GM12878 (cell line): ENCODE measurements around the gene CXCL13. TPM values are rescaled to one million over a fixed set of nuclear protein-coding genes. Genes with fewer than 3 reads are reported as not detected.

Experiments used
- ATAC-seq: fragments of 200-7000 bp; cut with Tn5 transposase; 3 replicates; pipeline ENCODE4 v1.9.1; 2020; ENCODE audit warnings: mild to moderate bottlenecking, moderate library complexity
- BruUV-seq: library from RNA; stranded (reverse); fragments of 400-500 nt; replicated peaks from 2 replicates; lab custom pipeline; 2021; lab: Mats Ljungman, UMichigan
- CTCF ChIA-PET: fragments of 300-600 bp; sonication (Branson Sonifier 250); formaldehyde crosslinking; extraction: SDS; loops from one replicate; lab custom pipeline; 2021; ENCODE audit warnings: inconsistent platforms; lab: Yijun Ruan, JAX
- POLR2A ChIA-PET: fragments of 350-600 bp; formaldehyde crosslinking; extraction: SDS; loops from one replicate; lab custom pipeline; 2021; ENCODE audit warnings: inconsistent platforms; lab: Charles Lee
- RAD21 ChIA-PET: fragments of 300-600 bp; sonication (Branson Sonifier 250); formaldehyde crosslinking; loops from one replicate; lab custom pipeline; 2023; ENCODE audit warnings: antibody characterized with exemption; ENCODE audit not compliant: unreplicated experiment; lab: Charles Lee
- SMC1A ChIA-PET: fragments of 300-600 bp; sonication (Branson Sonifier 250); formaldehyde crosslinking; loops from one replicate; lab custom pipeline; 2023; ENCODE audit not compliant: unreplicated experiment, uncharacterized antibody; lab: Charles Lee
- DNase-seq: peaks from one replicate; pipeline ENCODE4 v3.0.0-alpha.2; 2011; ENCODE audit warnings: low read depth, low spot score
- FAIRE-seq: peaks from 3 replicates; lab custom pipeline; 2011; peaks lifted over from hg19 to GRCh38; lab: Jason Lieb, UNC
- H2AFZ ChIP-seq: 2 replicates; pipeline ENCODE4 v1.6.0; 2011; ENCODE audit warnings: low read depth, low read length, control low read depth; ENCODE audit not compliant: control insufficient read depth
- H3K27ac ChIP-seq: 2 replicates; pipeline ENCODE4 v1.5.1; 2011; ENCODE audit warnings: control low read depth; ENCODE audit not compliant: control insufficient read depth, insufficient read depth
- H3K27me3 ChIP-seq, 2 experiments: replicated peaks in 1 of 2; 2 replicates each; pipeline versions ENCODE4 v1.6.0 to v1.6.1; 2011; ENCODE audit warnings: low read length in 1 of 2; ENCODE audit not compliant: control insufficient read depth in 2 of 2, insufficient read depth in 2 of 2
- H3K36me3 ChIP-seq, 2 experiments: 2 replicates each; pipeline ENCODE4 v1.5.1; 2011; ENCODE audit warnings: low read length in 1 of 2; ENCODE audit not compliant: control insufficient read depth in 2 of 2, insufficient read depth in 2 of 2
- H3K4me1 ChIP-seq: 2 replicates; pipeline ENCODE4 v1.6.1; 2011; ENCODE audit warnings: mild to moderate bottlenecking, low read length, moderate library complexity, mixed read lengths; ENCODE audit not compliant: control insufficient read depth, insufficient read depth
- H3K4me2 ChIP-seq: 2 replicates; pipeline ENCODE4 v1.6.0; 2011; ENCODE audit warnings: control low read depth; ENCODE audit not compliant: control insufficient read depth, insufficient read depth
- H3K4me3 ChIP-seq: fragments of 200-600 bp; sonication (generic); 2 replicates; pipeline ENCODE4 v1.5.1; 2016
- H3K79me2 ChIP-seq: 2 replicates; pipeline ENCODE4 v1.6.0; 2011; ENCODE audit warnings: low read length; ENCODE audit not compliant: control insufficient read depth, insufficient read depth
- H3K9ac ChIP-seq: 2 replicates; pipeline ENCODE4 v1.8.0; 2011; ENCODE audit warnings: low read length, control low read depth, mixed read lengths; ENCODE audit not compliant: control insufficient read depth, insufficient read depth
- H3K9me3 ChIP-seq: replicated peaks from 3 replicates; pipeline ENCODE4 v1.5.1; 2011; ENCODE audit warnings: mild to moderate bottlenecking, low read length; ENCODE audit not compliant: control insufficient read depth, insufficient read depth
- H4K20me1 ChIP-seq: 2 replicates; pipeline ENCODE4 v1.6.0; 2011; ENCODE audit not compliant: control insufficient read depth, insufficient read depth
- EGR1 ChIP-seq, 2 experiments: IDR thresholded peaks; 1 replicate in 1 of 2; 2 replicates in 1 of 2; pipeline ENCODE4 v1.6.1; 2011 to 2012; ENCODE audit warnings: low read depth in 2 of 2, low read length in 2 of 2, borderline replicate concordance in 1 of 2, mild to moderate bottlenecking in 1 of 2, moderate library complexity in 1 of 2
- FOXK2 ChIP-seq: fragments of 450-650 bp; IDR thresholded peaks from 2 replicates; pipeline ENCODE4 v1.6.1; 2017; ENCODE audit warnings: mild to moderate bottlenecking, moderate library complexity
- KAT2A ChIP-seq: conservative IDR thresholded peaks from 2 replicates; pipeline ENCODE4 v1.6.1; 2011; ENCODE audit warnings: low read depth, low read length; ENCODE audit not compliant: control insufficient read depth
- MEF2B ChIP-seq: fragments of 450-650 bp; IDR thresholded peaks from 2 replicates; pipeline ENCODE4 v1.6.1; 2018; ENCODE audit warnings: mild to moderate bottlenecking, moderate library complexity; ENCODE audit not compliant: partially characterized antibody, poor library complexity, severe bottlenecking
- RUNX3 ChIP-seq: IDR thresholded peaks from 2 replicates; pipeline ENCODE4 v1.6.1; 2012; ENCODE audit warnings: low read length, inconsistent platforms
- SMAD5 ChIP-seq: IDR thresholded peaks from 2 replicates; pipeline ENCODE4 v1.6.1; 2016; ENCODE audit warnings: antibody characterized with exemption, low read depth
- SMARCA5 ChIP-seq: fragments of 450-650 bp; IDR thresholded peaks from 2 replicates; pipeline ENCODE4 v1.6.1; 2017; ENCODE audit warnings: mild to moderate bottlenecking
- SUPT20H ChIP-seq: IDR thresholded peaks from 2 replicates; pipeline ENCODE4 v1.6.1; 2011; ENCODE audit warnings: low read depth, mild to moderate bottlenecking, low read length, moderate library complexity, borderline replicate concordance; ENCODE audit not compliant: control insufficient read depth
- TBL1XR1 ChIP-seq: IDR thresholded peaks from 2 replicates; pipeline ENCODE4 v1.6.1; 2012; ENCODE audit warnings: low read depth, low read length, improper control_type of control experiment
- WRNIP1 ChIP-seq: IDR thresholded peaks from 2 replicates; pipeline ENCODE4 v1.6.1; 2011; ENCODE audit warnings: low read depth, low read length, improper control_type of control experiment, borderline replicate concordance
- ZNF207 ChIP-seq: fragments of 450-650 bp; IDR thresholded peaks from 2 replicates; pipeline ENCODE4 v1.6.1; 2014; ENCODE audit warnings: antibody characterized with exemption, mild to moderate bottlenecking, borderline replicate concordance
- ZNF622 ChIP-seq: fragments of 450-650 bp; IDR thresholded peaks from 2 replicates; pipeline ENCODE4 v1.6.1; 2017; ENCODE audit warnings: mild to moderate bottlenecking, inconsistent platforms
- WGBS: methylation state at CpG from one replicate; pipeline ENCODE4 v1.1.6; 2016; ENCODE audit warnings: low lambda C conversion rate; ENCODE audit not compliant: insufficient replicate concordance, insufficient coverage; ENCODE audit errors: missing lambda C conversion rate; 5-methylcytosine and 5-hydroxymethylcytosine counted together
- in situ Hi-C: fragments of 300-500 bp; cut with MboI; formaldehyde crosslinking; loops from 9 replicates; pipeline ENCODE4 v1.14.3; 2018; ENCODE audit warnings: mixed read lengths
- intact Hi-C: fragments of 100-400 bp; cut with micrococcal nuclease; formaldehyde crosslinking; loops from one replicate; pipeline ENCODE4 v1.14.2; 2022; ENCODE audit not compliant: unreplicated experiment
- polyA plus RNA-seq, 11 experiments: library from polyadenylated mRNA; depleted of rRNA in 4 of 11; unstranded in 6 of 11; stranded (reverse) in 5 of 11; fragments of >200 nt; fragmentation: Nextera tagmentation in 4 of 11; fragmentation: Illumina TruSeq in 1 of 11; extraction: Ambion mirVana in 4 of 11; extraction: Trizol in 1 of 11; gene quantifications; 1 replicate in 1 of 11; 2 replicates in 10 of 11; pipeline versions ENCODE4 v1.2.1 to v1.2.3, GENCODE V29; 2011 to 2016; ENCODE audit warnings: inconsistent platforms in 2 of 11, missing spikeins in 2 of 11, low read depth in 1 of 11
- total RNA-seq, 4 experiments: library from RNA; depleted of rRNA in 3 of 4; stranded (reverse); fragments of >200 nt in 3 of 4; fragmentation: Illumina TruSeq in 1 of 4; extraction: Trizol in 1 of 4; gene quantifications; 2 replicates each; pipeline versions ENCODE4 v1.2.1 to v1.2.3, GENCODE V29; 2013 to 2021
- TF ChIP-seq, protein P1 (sequence below): fragments of 150-350 bp; IDR thresholded peaks from 2 replicates; pipeline ENCODE4 v1.6.1; 2014; ENCODE audit warnings: mild to moderate bottlenecking, low read depth, low read length
- TF ChIP-seq, protein P2 (sequence below): fragments of 450-650 bp; IDR thresholded peaks from 2 replicates; pipeline ENCODE4 v1.6.1; 2017; ENCODE audit warnings: mild to moderate bottlenecking, moderate library complexity
- TF ChIP-seq, protein P3 (sequence below): IDR thresholded peaks from 2 replicates; pipeline ENCODE4 v1.6.1; 2012; ENCODE audit warnings: low read depth, low read length, improper control_type of control experiment

Gene CXCL13
- total and polyA plus RNA-seq, 10 of the 15 experiments (the other 5 are each of a cell fraction or from before 2014, with no cell fraction given): 0.05 to 0.16 TPM; not detected in 8

DNA sequence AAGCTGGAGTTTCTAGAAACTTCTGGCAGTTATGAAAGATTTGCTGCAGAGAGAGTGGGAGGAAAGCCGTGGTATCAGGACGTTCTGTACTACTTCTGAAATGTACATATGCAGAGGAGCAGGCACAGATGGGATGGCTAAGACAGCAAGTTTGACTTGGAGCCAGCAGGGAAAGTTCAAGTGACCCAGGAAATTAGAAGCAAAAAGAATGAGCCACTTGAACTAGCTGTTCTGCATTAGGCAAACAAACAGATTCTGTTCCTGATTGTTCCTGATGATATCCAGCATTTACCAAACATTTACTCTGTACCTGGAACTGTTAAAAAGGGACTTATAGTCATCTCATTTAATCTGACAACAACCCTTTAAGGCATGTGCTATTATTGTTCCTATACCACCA, 41.4 kb upstream of the CXCL13 start (continued):
- TF ChIP-seq, protein P1, sequence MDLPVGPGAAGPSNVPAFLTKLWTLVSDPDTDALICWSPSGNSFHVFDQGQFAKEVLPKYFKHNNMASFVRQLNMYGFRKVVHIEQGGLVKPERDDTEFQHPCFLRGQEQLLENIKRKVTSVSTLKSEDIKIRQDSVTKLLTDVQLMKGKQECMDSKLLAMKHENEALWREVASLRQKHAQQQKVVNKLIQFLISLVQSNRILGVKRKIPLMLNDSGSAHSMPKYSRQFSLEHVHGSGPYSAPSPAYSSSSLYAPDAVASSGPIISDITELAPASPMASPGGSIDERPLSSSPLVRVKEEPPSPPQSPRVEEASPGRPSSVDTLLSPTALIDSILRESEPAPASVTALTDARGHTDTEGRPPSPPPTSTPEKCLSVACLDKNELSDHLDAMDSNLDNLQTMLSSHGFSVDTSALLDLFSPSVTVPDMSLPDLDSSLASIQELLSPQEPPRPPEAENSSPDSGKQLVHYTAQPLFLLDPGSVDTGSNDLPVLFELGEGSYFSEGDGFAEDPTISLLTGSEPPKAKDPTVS: no peak
- TF ChIP-seq SMAD5: no peak

DNA sequence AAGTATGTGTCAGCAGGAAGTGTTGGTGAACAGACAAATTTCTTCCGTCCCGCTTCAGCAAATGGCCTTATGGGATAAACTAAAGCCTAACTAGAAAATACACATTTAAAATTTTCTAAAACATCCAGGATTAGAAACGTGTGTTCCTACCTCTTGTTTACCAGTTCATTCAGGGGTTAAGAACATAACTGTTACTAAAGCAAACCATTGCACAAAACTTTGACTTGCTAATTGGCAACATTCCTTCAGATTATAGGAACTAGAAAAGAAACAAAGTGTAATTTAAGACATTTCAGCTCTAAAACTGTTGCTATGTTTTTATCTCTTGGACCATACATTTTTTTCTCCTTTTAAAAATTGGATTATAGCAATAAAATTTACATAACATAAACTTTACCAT, 39.5 kb upstream of the CXCL13 start:
- FAIRE-seq (no peak), ATAC-seq (no peak), DNase-seq (no peak)
- Histone ChIP-seq H3K9me3 (no peaks in the 10 kb centered on the region; the same call in 2 of the 3 replicates), H3K79me2 (no peaks in the 10 kb centered on the region), H3K4me2 (no peak overlapping the region), H4K20me1 (no peaks in the 10 kb centered on the region), H3K9ac (no peak overlapping the region), H3K27ac (no peak overlapping the region), H3K4me1 (no peaks in the 10 kb centered on the region), H2AFZ (no peak overlapping the region), H3K27me3 (no peaks in the 10 kb centered on the region), H3K4me3 (no peak overlapping the region), H3K36me3 (no peaks in the 10 kb centered on the region)
- ChIA-PET RAD21 (no interaction called here), POLR2A (no interaction called here), CTCF (interaction anchor here (0.9 kb wide), 1 partner anchor 181 kb away, joined by 3 read pairs; no protein-coding TSS in a partner anchor), SMC1A (no interaction called here)
- WGBS: 66% methylated on average over 3 of the region's 3 CpGs
- TF ChIP-seq SMARCA5 (no peak), SMAD5 (no peak), WRNIP1 (no peak), ZNF207 (no peak), FOXK2 (no peak), TBL1XR1 (no peak), KAT2A (no peak), RUNX3 (no peak), SUPT20H (no peak), ZNF622 (no peak), MEF2B (no peak), EGR1 (IDR thresholded peaks at IDR 0.05; ENCODE audit: borderline replicate concordance in 1 of 2, low read depth in 2 of 2, low read length in 2 of 2) (no peak)
- TF ChIP-seq, protein P2, sequence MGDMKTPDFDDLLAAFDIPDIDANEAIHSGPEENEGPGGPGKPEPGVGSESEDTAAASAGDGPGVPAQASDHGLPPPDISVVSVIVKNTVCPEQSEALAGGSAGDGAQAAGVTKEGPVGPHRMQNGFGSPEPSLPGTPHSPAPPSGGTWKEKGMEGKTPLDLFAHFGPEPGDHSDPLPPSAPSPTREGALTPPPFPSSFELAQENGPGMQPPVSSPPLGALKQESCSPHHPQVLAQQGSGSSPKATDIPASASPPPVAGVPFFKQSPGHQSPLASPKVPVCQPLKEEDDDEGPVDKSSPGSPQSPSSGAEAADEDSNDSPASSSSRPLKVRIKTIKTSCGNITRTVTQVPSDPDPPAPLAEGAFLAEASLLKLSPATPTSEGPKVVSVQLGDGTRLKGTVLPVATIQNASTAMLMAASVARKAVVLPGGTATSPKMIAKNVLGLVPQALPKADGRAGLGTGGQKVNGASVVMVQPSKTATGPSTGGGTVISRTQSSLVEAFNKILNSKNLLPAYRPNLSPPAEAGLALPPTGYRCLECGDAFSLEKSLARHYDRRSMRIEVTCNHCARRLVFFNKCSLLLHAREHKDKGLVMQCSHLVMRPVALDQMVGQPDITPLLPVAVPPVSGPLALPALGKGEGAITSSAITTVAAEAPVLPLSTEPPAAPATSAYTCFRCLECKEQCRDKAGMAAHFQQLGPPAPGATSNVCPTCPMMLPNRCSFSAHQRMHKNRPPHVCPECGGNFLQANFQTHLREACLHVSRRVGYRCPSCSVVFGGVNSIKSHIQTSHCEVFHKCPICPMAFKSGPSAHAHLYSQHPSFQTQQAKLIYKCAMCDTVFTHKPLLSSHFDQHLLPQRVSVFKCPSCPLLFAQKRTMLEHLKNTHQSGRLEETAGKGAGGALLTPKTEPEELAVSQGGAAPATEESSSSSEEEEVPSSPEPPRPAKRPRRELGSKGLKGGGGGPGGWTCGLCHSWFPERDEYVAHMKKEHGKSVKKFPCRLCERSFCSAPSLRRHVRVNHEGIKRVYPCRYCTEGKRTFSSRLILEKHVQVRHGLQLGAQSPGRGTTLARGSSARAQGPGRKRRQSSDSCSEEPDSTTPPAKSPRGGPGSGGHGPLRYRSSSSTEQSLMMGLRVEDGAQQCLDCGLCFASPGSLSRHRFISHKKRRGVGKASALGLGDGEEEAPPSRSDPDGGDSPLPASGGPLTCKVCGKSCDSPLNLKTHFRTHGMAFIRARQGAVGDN: no peak
- TF ChIP-seq, protein P3, sequence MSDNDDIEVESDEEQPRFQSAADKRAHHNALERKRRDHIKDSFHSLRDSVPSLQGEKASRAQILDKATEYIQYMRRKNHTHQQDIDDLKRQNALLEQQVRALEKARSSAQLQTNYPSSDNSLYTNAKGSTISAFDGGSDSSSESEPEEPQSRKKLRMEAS: no peak
- in situ Hi-C loops: no loop called here
- no TSS peak for BruUV-seq
- intact Hi-C loops: loop anchor here (5.0 kb wide), 1 partner anchor 114 kb away; no protein-coding TSS in a partner anchor
